GM21526 (cell line): ENCODE measurements around the gene TM4SF5.

ENCODE experiments used
- ATAC-seq: cut with Tn5 transposase; IDR thresholded peaks from one replicate; pipeline ENCODE4 v1.9.1; 2021; ENCODE audit warnings: moderate library complexity; ENCODE audit not compliant: unreplicated experiment, low FRiP score

TM4SF5 gene

DNA sequence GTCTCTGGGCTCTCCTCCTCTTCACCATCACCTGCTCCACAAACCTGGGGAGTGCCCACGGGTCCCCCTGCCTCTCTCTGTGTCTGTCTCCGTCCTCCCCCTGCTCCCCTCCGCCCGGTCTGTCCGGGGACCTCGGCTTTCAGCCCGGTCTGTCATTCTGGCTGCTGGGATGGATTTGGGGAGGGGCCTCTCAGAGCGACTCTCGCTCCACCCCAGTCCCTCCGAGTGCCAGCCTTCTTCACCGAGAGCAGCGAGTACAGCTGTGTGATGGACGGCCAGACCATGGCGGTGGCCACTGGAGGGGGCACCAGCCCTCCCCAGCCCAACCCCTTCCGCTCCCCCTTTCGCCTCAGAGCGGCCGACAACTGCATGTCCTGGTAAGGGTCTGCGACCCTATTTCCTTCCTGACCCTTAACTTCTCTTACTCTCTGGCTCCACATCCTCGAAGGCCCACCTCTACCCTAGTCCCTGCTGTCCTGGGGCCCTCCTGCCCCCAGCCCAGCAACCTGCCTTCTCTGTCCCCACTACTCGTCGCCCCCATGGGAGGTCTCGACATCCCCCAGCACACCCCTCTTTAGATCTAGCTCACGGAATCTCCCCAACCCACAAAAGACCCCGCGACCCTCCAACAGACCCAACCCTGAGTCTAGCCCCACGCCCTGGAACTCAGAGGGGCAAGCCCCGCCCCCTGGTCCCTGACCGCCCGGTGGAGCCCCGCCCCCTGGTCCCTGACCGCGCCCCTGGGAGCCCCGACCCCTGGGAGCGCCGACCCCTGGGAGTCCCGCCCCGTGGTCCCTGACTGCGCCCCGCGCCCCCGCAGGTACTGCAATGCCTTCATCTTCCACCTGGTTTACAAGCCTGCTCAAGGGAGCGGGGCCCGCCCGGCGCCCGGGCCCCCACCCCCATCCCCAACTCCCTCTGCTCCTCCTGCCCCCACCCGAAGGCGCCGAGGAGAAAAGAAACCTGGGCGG is 26.4 kb upstream of the TM4SF5 start:
- no peak for ATAC-seq

DNA sequence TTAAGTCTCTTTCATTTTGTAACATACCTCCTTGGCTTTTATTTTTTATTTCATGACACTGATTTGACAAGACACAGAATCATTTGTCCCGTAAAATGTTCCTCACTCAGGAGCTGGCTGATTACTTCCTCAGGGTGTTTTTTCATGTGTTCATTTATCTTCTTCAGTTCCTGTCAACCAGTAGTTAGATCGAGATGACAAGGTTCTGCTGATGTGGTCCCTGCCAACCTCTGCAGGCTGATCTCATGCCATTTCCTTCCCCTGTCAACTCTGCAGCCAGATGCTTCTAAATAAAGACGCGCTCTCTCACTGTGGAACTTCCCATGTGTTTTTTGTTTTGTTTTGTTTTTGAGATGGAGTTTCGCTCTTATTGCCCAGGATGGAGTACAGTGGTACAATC is 23.8 kb upstream of the TM4SF5 start:
- ATAC-seq = no peak

- ATAC-seq = no peak
These were observed 23.0 kb upstream of the TM4SF5 start for GRCh38 chr17:4748686-4749085.

- ATAC-seq = no peak
These were observed 21.1 kb upstream of the TM4SF5 start for GRCh38 chr17:4750606-4751005.

DNA sequence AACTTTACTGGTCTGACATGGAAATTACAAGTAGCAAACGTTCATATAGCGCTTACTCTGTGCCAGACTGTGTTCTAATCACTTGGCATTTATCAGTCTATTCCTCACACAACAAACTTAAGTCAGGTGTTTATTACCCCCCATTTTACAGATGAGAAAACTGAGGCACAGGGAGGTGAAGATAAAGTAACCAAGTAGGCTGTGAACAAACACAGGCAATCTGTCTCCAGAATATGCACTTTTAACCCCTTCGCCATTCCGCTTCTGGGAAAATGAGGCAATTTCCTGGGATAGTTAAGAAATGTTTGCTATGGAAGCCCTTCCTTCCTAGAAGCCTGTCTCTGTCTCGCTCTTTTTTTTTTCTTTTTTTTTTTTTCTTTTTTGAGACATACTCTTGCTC is 19.8 kb upstream of the TM4SF5 start:
- no peak for ATAC-seq

GRCh38 chr17:4753392-4753791 is 18.3 kb upstream of the TM4SF5 start:
- ATAC-seq = no peak

GRCh38 chr17:4759776-4760236 is 11.9 kb upstream of the TM4SF5 start:
- no peak for ATAC-seq

- no peak for ATAC-seq
These were observed 7.1 kb upstream of the TM4SF5 start for GRCh38 chr17:4764595-4764994.

DNA sequence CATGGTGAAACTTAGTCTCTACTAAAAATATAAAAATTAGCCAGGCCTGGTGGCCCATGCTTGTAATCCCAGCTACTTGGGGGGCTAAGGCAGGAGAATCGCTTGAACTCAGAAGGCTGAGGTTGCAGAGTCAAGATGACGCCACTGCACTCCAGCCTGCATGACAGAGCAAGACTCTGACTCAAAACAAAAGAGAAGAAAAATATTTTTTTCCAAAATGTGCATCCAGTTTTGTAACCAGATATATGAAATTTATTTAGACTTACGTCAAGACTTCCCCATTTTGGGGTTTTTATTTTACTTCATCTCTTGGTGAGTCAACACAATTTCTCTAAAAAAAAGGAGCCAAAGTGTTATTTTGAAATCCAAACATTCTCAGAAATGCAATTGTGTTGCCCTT is 5.5 kb upstream of the TM4SF5 start:
- ATAC-seq = no peak

- ATAC-seq = no peak
These were observed 5.0 kb upstream of the TM4SF5 start for GRCh38 chr17:4766723-4767122.

- no peak for ATAC-seq
These were observed 3.4 kb upstream of the TM4SF5 start for GRCh38 chr17:4768298-4768697.

DNA sequence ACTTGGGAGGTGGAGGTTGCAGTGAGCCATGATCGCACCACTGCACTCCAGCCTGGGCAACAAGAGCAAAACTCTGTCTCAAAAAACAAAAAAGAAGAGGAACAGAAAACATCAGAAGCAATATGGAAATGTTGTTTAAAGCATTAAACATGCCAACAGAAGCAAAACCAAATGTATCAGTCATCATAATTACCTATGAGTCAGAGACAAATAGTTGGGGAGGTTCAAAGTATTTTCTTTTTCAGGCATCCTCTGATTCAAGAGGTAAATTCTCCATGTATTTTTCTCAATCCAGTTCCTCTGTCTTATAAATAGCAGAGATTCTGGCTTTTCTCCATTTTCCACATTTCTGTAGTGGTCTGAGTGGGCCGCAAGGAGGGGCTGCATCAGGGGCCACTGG is 2.1 kb upstream of the TM4SF5 start:
- no peak for ATAC-seq

GRCh38 chr17:4772235-4772613 is 538 bp downstream of the TM4SF5 start:
- no peak for ATAC-seq

- ATAC-seq = no peak
These were observed 6.5 kb downstream of the TM4SF5 start for GRCh38 chr17:4777969-4778760.

- ATAC-seq = no peak
These were observed 8.8 kb downstream of the TM4SF5 start for GRCh38 chr17:4780325-4780955.

DNA sequence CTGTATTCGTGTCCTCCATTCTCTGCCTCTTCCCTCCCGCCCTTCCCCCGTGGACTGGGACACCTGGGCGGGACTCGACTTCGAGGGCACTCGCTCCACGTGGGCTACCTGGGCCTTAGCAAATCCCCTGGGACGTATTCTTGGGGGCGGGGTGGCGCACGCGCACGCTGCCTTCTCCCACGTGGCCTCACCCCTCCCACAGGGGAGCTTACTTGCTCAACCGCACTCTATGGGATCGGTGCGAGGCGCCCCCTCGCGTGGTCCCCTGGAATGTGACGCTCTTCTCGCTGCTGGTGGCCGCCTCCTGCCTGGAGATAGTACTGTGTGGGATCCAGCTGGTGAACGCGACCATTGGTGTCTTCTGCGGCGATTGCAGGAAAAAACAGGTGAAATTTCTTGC is 11.0 kb downstream of the TM4SF5 start:
- no peak for ATAC-seq

GRCh38 chr17:4785311-4786105 is 13.8 kb downstream of the TM4SF5 start:
- no peak for ATAC-seq

GRCh38 chr17:4786106-4786511 is 14.4 kb downstream of the TM4SF5 start, which contains the start of gene VMO1:
Gene VMO1, minus strand, starts transcription at chr17:4786364. Its CDS starts 12 bp downstream, at chr17:4786352.
- no peak for ATAC-seq

GRCh38 chr17:4786516-4786915 is 14.8 kb downstream of the TM4SF5 start:
- no peak for ATAC-seq

GRCh38 chr17:4788159-4788806 is 16.6 kb downstream of the TM4SF5 start:
- no peak for ATAC-seq
